Endothelial cell of umbilical vein (primary cell): ENCODE data around the gene GFOD1. TPM values are rescaled to one million over a fixed set of nuclear protein-coding genes. Genes with fewer than 3 reads are reported as not detected.
A peak's percentile ranks its signal among the peaks of the same experiment; 100 is the strongest.

Experiments
- BruUV-seq: library from RNA; stranded (reverse); fragments of 400-500 nt; replicated peaks from 2 replicates; lab custom pipeline; 2021; lab: Mats Ljungman, UMichigan
- CTCF ChIA-PET: fragments of 300-600, 350-600 bp; sonication (Branson Sonifier 250); formaldehyde crosslinking; loops from one replicate; lab custom pipeline; 2021; ENCODE audit warnings: antibody characterized with exemption, inconsistent platforms; lab: Charles Lee
- POLR2A ChIA-PET: fragments of 300-600, 350-600 bp; sonication (Branson Sonifier 250); formaldehyde crosslinking; loops from one replicate; lab custom pipeline; 2021; ENCODE audit warnings: antibody characterized with exemption, inconsistent platforms; lab: Charles Lee
- DNase-seq: peaks from one replicate; pipeline ENCODE4 v3.0.0-alpha.2; 2011; ENCODE audit warnings: low read depth, low spot score
- FAIRE-seq: peaks from 2 replicates; lab custom pipeline; 2011; peaks lifted over from hg19 to GRCh38; lab: Jason Lieb, UNC
- H2AFZ ChIP-seq: 2 replicates; pipeline ENCODE4 v1.6.0; 2012; ENCODE audit warnings: low read depth, low read length, control low read depth, inconsistent platforms
- H3K27ac ChIP-seq: 2 replicates; pipeline ENCODE4 v1.5.1; 2011; ENCODE audit warnings: low read depth, mild to moderate bottlenecking, control low read depth, low read length, moderate library complexity; ENCODE audit not compliant: insufficient read depth
- H3K27me3 ChIP-seq, 2 experiments: 2 replicates each; pipeline versions ENCODE4 v1.6.0 to v1.6.1; 2011; ENCODE audit warnings: low read length in 2 of 2, mixed read lengths in 1 of 2; ENCODE audit not compliant: control insufficient read depth in 2 of 2, insufficient read depth in 2 of 2
- H3K36me3 ChIP-seq, 2 experiments: 2 replicates in 1 of 2; 3 replicates in 1 of 2; pipeline ENCODE4 v1.5.1; 2011; ENCODE audit warnings: low read length in 2 of 2, mild to moderate bottlenecking in 1 of 2, moderate library complexity in 1 of 2; ENCODE audit not compliant: control insufficient read depth in 2 of 2, insufficient read depth in 2 of 2; ENCODE audit errors: extremely low read depth in 1 of 2
- H3K4me1 ChIP-seq: 3 replicates; pipeline ENCODE4 v1.5.1; 2011; ENCODE audit warnings: mild to moderate bottlenecking, low read length; ENCODE audit not compliant: control insufficient read depth, insufficient read depth; ENCODE audit errors: extremely low read depth
- H3K4me2 ChIP-seq: 2 replicates; pipeline ENCODE4 v1.6.1; 2011; ENCODE audit warnings: low read length, control low read depth, mixed read lengths; ENCODE audit not compliant: insufficient read depth
- H3K4me3 ChIP-seq, 3 experiments: fragments of 200-600 bp in 1 of 3; sonication (generic), shearing (Covaris generic) in 1 of 3; replicated peaks in 1 of 3; 2 replicates each; pipeline ENCODE4 v1.5.1; 2011 to 2016; ENCODE audit warnings: control low read depth in 3 of 3, low read length in 3 of 3, mild to moderate bottlenecking in 2 of 3, inconsistent platforms in 1 of 3, low read depth in 1 of 3, moderate library complexity in 1 of 3; ENCODE audit not compliant: insufficient read depth in 1 of 3
- H3K79me2 ChIP-seq: 2 replicates; pipeline ENCODE4 v1.6.0; 2012; ENCODE audit warnings: low read length, inconsistent platforms; ENCODE audit not compliant: control insufficient read depth, insufficient read depth
- H3K9ac ChIP-seq: replicated peaks from 2 replicates; pipeline ENCODE3; 2011; ENCODE audit warnings: low read length, control low read depth; ENCODE audit not compliant: insufficient read depth; ENCODE audit errors: extremely low read depth
- H3K9me1 ChIP-seq: replicated peaks from 3 replicates; pipeline ENCODE4 v1.6.0; 2011; ENCODE audit warnings: mild to moderate bottlenecking, low read length; ENCODE audit not compliant: control insufficient read depth, insufficient read depth; ENCODE audit errors: extremely low read depth
- H3K9me3 ChIP-seq: replicated peaks from 2 replicates; pipeline ENCODE4 v1.5.1; 2012; ENCODE audit warnings: low read length, inconsistent platforms; ENCODE audit not compliant: control insufficient read depth, insufficient read depth
- H4K20me1 ChIP-seq: replicated peaks from 2 replicates; pipeline ENCODE3; 2011; ENCODE audit warnings: mild to moderate bottlenecking, low read length; ENCODE audit not compliant: control insufficient read depth, insufficient read depth; ENCODE audit errors: extremely low read depth
- CTCF ChIP-seq, 2 donors: IDR thresholded peaks; 1 replicate in 1 of 2; 2 replicates in 1 of 2; pipeline ENCODE4 v1.5.1; 2011; ENCODE audit warnings: low read length in 2 of 2, mild to moderate bottlenecking in 2 of 2, moderate library complexity in 2 of 2, control low read depth in 1 of 2, inconsistent platforms in 1 of 2, low read depth in 1 of 2; ENCODE audit not compliant: insufficient read depth in 1 of 2; ENCODE audit errors: extremely low read depth in 1 of 2
- EZH2 ChIP-seq: IDR thresholded peaks from 2 replicates; pipeline ENCODE4 v1.6.1; 2012; ENCODE audit warnings: borderline replicate concordance, low read depth, mild to moderate bottlenecking, moderate library complexity, low read length, inconsistent platforms; ENCODE audit not compliant: severe bottlenecking
- FOS ChIP-seq: IDR thresholded peaks from 2 replicates; pipeline ENCODE4 v1.6.1; 2011; ENCODE audit warnings: mild to moderate bottlenecking, low read length, moderate library complexity, borderline replicate concordance; ENCODE audit not compliant: insufficient read depth
- GATA2 ChIP-seq: IDR thresholded peaks from 2 replicates; pipeline ENCODE4 v1.7.0; 2011; ENCODE audit warnings: low read depth, mild to moderate bottlenecking, moderate library complexity, mixed read lengths, low read length; ENCODE audit not compliant: insufficient read length, insufficient read depth
- JUN ChIP-seq: IDR thresholded peaks from 2 replicates; pipeline ENCODE4 v1.6.1; 2011; ENCODE audit warnings: borderline replicate concordance, low read depth; ENCODE audit not compliant: insufficient read length, insufficient read depth
- MAX ChIP-seq: IDR thresholded peaks from 2 replicates; pipeline ENCODE4 v1.6.1; 2011; ENCODE audit not compliant: insufficient read depth, insufficient read length
- MYC ChIP-seq: IDR thresholded peaks from one replicate; pipeline ENCODE4 v1.6.1; 2011; ENCODE audit warnings: mild to moderate bottlenecking, low read depth, low read length
- POLR2A ChIP-seq: IDR thresholded peaks from 2 replicates; pipeline ENCODE4 v1.6.1; 2012; ENCODE audit warnings: low read depth, mild to moderate bottlenecking, control low read depth, low read length
- POLR2AphosphoS5 ChIP-seq: IDR thresholded peaks from 2 replicates; pipeline ENCODE4 v1.6.1; 2012; ENCODE audit warnings: low read depth, mild to moderate bottlenecking, control low read depth, low read length, moderate library complexity; ENCODE audit not compliant: insufficient read depth
- dilution Hi-C: fragments of 300-500 bp; cut with MboI; formaldehyde crosslinking; loops from one replicate; pipeline ENCODE4 v1.15.0; 2019; ENCODE audit warnings: low sequenced_read_pairs; ENCODE audit not compliant: extremely low pct_ligation_motif_present
- intact Hi-C: fragments of 100-400 bp; cut with micrococcal nuclease; formaldehyde crosslinking; loops from one replicate; pipeline ENCODE4 v1.10.0; 2022
- polyA plus RNA-seq, 4 experiments: library from polyadenylated mRNA; depleted of rRNA in 3 of 4; stranded (reverse) in 3 of 4; unstranded in 1 of 4; fragments of >200 nt; gene quantifications; 2 replicates each; pipeline versions ENCODE4 v1.2.1 to v1.2.3, GENCODE V29; 2011 to 2012; ENCODE audit warnings: missing spikeins in 1 of 4
- total RNA-seq: library from RNA; stranded (reverse); gene quantifications from 2 replicates; pipeline ENCODE4 v1.2.3, GENCODE V29; 2021

Gene GFOD1
- total and polyA plus RNA-seq, 2 donors (not counting 3 experiments of a cell fraction or from before 2014, with no cell fraction given): 12.1 to 24.1 TPM

DNA sequence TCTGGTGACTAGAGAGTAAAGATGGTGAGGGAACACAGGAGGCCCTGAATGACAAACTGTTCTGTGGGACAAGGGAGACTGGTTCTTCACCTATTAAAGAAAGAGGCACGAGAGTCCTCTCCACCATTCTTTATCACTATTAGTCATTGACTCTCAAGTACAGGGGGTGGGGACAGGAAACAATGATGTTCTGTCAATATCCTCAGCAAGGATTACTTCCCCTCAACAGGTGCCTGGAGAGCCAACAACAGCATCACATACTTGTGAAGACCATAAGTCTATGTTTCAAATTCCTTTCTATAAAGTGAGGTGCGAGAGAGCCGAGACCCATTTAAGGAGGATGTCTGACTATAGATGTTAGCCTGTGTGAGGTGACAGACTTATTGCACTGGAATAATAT, 86.6 kb downstream of the GFOD1 start:
- no peaks in the 10 kb centered on the region for H3K9me3 ChIP-seq
- no peaks in the 10 kb centered on the region for H3K36me3 ChIP-seq
- peak; percentile 24 for TF ChIP-seq FOS
- no peak for TF ChIP-seq EZH2
- DNase-seq (no peak), FAIRE-seq (peak; percentile 61)
- H4K20me1 ChIP-seq: no peaks in the 10 kb centered on the region
- H3K27ac ChIP-seq: no peak overlapping the region
- POLR2A ChIA-PET: no interaction called here
- dilution Hi-C loops (no loop called here), intact Hi-C loops (no loop called here)
- BruUV-seq: no TSS peak
- CTCF ChIA-PET: no interaction called here
- peaks cover 36% of the 10 kb centered on the region for H3K4me1 ChIP-seq
- no peak overlapping the region for H3K4me2 ChIP-seq
- no peak overlapping the region for H2AFZ ChIP-seq
- H3K4me3 ChIP-seq: no peak overlapping the region
- H3K79me2 ChIP-seq: no peaks in the 10 kb centered on the region
- H3K27me3 ChIP-seq: no peaks in the 10 kb centered on the region
- H3K9ac ChIP-seq: no peak overlapping the region
- H3K9me1 ChIP-seq: no peaks in the 10 kb centered on the region

GRCh38 chr6:13398421-13398994, 88.9 kb downstream of the GFOD1 start:
- Histone ChIP-seq H2AFZ (no peak overlapping the region), H3K27me3 (no peaks in the 10 kb centered on the region), H3K4me1 (peaks cover 25% of the 10 kb centered on the region), H3K9me1 (no peaks in the 10 kb centered on the region), H3K4me3 (no peak overlapping the region), H3K27ac (no peak overlapping the region), H3K9ac (no peak overlapping the region), H3K79me2 (no peaks in the 10 kb centered on the region), H3K9me3 (no peaks in the 10 kb centered on the region), H4K20me1 (no peaks in the 10 kb centered on the region), H3K36me3 (no peaks in the 10 kb centered on the region), H3K4me2 (no peak overlapping the region)
- BruUV-seq: no TSS peak
- no peak for FAIRE-seq
- dilution Hi-C loops (no loop called here), intact Hi-C loops (no loop called here)
- ChIA-PET CTCF (interaction anchor here (1.1 to 1.6 kb wide), 3 partner anchors 13 to 139 kb away, joined by 3 to 4 read pairs (median 4); no protein-coding TSS in a partner anchor), POLR2A (no interaction called here)
- TF ChIP-seq POLR2A (no peak), GATA2 (no peak), MYC (no peak), POLR2AphosphoS5 (no peak), EZH2 (no peak), FOS (no peak), MAX (no peak), JUN (no peak), CTCF (IDR thresholded peaks at IDR 0.05; ENCODE audit: extremely low read depth in 1 of 2, insufficient read depth in 1 of 2, low read depth in 1 of 2, low read length in 2 of 2) (no peak)
- DNase-seq: no peak
